Neural progenitor cell (in vitro differentiated cells): Measurements from ENCODE around the gene PLCG2.

Experiments used
- CTCF ChIP-seq: fragments of 200-600 bp; sonication (generic); IDR thresholded peaks from 2 replicates; pipeline ENCODE4 v1.5.1; 2017; ENCODE audit warnings: antibody characterized with exemption, mild to moderate bottlenecking
- EZH2 ChIP-seq: fragments of 200-600 bp; sonication (generic); IDR thresholded peaks from 2 replicates; pipeline ENCODE4 v1.6.1; 2017; ENCODE audit warnings: antibody characterized with exemption, mild to moderate bottlenecking, moderate library complexity
- EZH2phosphoT487 ChIP-seq: fragments of 200-600 bp; sonication (generic); IDR thresholded peaks from 2 replicates; pipeline ENCODE4 v1.6.1; 2017; ENCODE audit warnings: antibody characterized with exemption

- TF ChIP-seq CTCF (no peak), EZH2 (no peak), EZH2phosphoT487 (no peak)
Observed at GRCh38 chr16:81837312-81837751, 58.2 kb downstream of the PLCG2 start.
